Jurkat, Clone E6-1 (cell line): ENCODE results near the gene UBASH3A.

Experiments used
- DNase-seq: peaks from one replicate; pipeline ENCODE4 v3.0.0-alpha.2; 2011; ENCODE audit warnings: low read depth, low spot score
- H3K4me3 ChIP-seq: 2 replicates; pipeline ENCODE4 v1.5.1; 2011; ENCODE audit warnings: mild to moderate bottlenecking, low read length, control low read depth, moderate library complexity

UBASH3A gene

DNA sequence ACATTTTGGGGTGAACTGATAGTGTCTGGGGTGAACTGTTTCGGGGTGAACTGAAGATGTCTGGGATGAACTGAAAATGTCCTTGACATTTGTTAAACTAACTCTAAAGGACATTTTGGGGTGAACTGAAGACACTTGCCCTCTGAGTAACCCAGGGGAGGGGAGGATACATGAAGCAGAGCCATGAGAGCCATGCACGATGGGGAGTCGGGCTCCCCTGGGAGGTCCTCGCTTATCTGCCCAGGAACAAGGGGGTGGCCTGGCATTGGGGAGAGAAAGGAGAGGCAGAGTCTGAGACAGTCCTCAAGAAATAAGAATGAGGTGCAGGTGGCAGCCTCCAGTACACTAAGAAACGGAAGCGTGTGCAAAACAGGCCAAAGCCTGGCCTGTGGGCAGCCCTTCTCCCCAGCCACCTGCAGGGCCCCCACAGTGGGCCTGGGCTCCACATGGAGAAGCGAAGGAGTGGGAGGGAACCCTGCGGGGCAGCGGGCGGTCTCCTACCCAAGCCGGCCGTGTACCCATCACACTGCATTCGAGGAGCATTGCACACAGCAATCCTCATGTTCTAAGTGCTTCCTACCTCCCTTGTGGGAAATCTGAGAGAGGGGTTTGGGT is 68.1 kb downstream of the UBASH3A start:
- DNase-seq: no peak
- H3K4me3 ChIP-seq: no peak overlapping the region

DNA sequence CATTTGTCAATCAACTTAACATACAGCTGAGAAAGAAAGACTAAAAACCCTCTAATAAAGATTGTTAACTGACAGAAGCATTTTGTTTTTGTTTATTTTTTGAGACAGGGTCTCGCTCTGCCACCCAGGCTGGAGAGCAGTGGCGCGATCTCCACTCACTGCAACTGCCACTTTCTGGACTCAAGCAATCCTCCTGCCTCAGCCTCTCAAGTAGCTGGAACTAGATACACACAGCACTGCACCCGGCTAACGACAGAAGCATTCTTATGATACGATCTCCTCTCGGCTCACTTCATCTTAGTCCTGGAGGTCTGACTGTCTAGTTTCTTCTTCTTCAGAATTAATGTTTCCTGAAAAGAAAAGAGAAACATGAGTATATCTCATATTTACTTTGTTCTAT is 68.8 kb downstream of the UBASH3A start:
- DNase-seq: no peak
- no peak overlapping the region for H3K4me3 ChIP-seq

- DNase-seq: no peak
- H3K4me3 ChIP-seq: no peak overlapping the region
These were observed 69.9 kb downstream of the UBASH3A start for GRCh38 chr21:42473498-42474042.

GRCh38 chr21:42474043-42474831 is 70.5 kb downstream of the UBASH3A start:
- DNase-seq: no peak
- no peak overlapping the region for H3K4me3 ChIP-seq

DNA sequence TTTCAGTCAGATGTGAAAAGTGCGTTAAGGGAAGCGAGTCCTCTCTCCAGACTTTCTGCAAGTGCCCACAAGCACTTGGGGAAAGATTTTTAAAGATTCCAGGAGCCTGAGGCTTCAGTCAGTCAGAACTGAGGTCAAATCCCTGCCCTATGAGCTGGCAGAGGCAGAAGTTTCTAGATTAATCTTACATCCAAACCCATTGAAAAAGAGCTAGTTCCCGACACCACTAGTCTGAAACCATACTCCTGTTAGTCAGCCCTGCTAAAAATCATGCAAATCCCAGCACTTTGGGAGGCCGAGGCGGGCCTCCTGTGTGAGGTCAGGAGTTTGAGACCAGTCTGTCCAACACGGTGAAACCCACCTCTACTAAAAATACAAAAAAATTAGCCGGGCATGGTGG is 71.3 kb downstream of the UBASH3A start:
- no peak for DNase-seq
- no peak overlapping the region for H3K4me3 ChIP-seq

- no peak overlapping the region for H3K4me3 ChIP-seq
- DNase-seq: no peak
These were observed 72.1 kb downstream of the UBASH3A start for GRCh38 chr21:42475526-42476387.

DNA sequence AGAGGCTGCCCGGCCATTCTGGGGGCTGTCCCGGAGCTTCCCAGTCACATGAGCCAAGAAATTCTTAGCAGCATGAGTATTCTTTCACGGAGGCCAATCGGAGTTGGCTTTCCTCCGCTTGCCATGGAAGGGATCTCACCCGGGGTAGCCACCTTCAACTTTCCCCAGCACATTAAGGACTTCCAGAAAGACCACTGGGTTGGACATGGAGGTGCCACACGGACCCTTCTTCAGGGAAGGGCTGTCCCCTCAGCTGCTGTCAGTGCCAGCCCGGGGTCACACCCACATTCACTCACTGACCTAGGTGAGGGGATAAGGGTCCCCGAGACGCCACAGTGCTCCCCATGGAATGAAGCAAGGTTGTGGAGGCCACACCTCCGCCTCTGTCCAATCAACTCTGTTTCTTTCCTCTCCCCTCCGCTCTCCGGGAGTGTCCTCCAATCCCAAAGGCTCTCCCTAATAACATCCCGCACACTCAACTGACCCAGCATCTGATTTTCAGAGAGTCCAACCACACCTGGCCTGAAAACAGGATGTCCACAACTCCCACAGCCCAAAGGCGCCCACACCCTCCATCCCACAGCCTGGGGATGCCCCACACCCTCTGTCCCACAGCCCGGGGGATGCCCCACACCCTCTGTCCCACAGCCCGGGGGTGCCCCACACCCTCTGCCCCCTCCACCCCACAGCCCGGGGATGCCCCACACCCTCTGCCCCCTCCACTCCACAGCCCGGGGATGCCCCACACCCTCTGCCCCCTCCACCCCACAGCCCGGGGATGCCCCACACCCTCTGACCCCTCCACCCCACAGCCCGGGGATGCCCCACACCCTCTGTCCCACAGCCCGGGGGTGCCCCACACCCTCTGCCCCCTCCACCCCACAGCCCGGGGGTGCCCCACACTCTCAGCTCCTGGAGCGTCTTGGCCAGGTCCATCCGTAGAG is 73.0 kb downstream of the UBASH3A start:
- H3K4me3 ChIP-seq: no peak overlapping the region
- DNase-seq: no peak

- DNase-seq: no peak
- no peak overlapping the region for H3K4me3 ChIP-seq
These were observed 74.8 kb downstream of the UBASH3A start for GRCh38 chr21:42478504-42478903.

DNA sequence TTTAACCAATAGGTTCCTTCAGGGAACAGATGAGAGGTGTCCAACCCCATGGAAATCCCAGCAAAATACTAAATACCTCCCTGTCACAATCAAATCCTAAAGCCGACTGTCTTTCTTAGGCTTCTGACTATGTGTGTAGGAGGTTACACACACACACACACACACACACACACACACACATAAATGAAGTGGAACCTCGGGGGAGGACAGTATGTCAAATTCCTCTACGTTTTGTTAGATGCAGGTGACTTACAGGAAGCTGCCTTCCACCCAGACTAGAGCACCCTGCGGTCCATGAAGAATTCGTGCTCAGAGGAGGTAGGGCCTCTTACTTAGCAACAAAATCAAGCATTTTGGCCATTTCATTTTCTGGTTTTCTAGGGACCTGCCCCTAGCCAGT is 75.9 kb downstream of the UBASH3A start:
- no peak overlapping the region for H3K4me3 ChIP-seq
- DNase-seq: no peak

GRCh38 chr21:42480736-42481135 is 77.0 kb downstream of the UBASH3A start:
- H3K4me3 ChIP-seq: no peak overlapping the region
- DNase-seq: no peak

- DNase-seq: no peak
- H3K4me3 ChIP-seq: no peak overlapping the region
These were observed 77.5 kb downstream of the UBASH3A start for GRCh38 chr21:42481169-42481568.

- DNase-seq: no peak
- no peak overlapping the region for H3K4me3 ChIP-seq
These were observed 81.3 kb downstream of the UBASH3A start for GRCh38 chr21:42484966-42485365.

DNA sequence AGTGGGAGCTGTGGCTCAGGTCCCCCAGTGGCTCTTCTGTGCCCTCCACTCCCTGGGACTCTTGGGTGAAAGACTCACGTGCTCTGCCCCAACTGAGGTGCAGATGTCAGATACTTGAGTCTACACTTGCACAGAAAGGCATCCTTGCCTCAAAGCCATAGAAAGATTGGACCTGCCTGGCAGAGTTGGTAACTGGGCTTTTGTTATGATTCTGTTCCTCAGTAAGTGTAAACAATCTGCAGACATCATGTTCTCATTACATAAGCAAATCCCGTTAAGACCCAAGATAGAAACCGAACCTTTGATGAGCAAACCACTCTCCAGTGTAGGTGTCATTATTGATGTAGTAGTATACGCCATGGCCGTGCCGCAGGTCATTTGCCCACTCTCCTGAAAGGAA is 82.4 kb downstream of the UBASH3A start:
- H3K4me3 ChIP-seq: no peak overlapping the region
- no peak for DNase-seq

DNA sequence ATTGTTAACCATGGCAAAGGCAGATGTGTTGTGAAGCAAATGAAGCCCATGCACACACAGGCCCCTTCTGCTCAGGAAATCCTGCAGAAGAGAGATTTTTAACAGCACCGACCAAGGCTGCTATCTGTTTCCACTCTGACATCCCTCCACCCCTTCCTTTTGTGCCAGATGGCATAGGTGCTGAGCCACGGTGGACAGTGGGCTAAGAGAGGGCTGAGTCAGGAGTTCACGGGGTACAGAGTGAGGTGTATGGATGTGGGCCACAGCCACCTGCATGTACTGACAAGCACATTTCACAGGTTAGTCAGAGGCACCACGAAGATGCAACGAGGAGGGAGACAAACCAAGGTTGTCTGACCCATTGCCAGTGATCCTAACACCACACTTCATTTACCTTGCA is 82.8 kb downstream of the UBASH3A start:
- no peak for DNase-seq
- H3K4me3 ChIP-seq: no peak overlapping the region

DNA sequence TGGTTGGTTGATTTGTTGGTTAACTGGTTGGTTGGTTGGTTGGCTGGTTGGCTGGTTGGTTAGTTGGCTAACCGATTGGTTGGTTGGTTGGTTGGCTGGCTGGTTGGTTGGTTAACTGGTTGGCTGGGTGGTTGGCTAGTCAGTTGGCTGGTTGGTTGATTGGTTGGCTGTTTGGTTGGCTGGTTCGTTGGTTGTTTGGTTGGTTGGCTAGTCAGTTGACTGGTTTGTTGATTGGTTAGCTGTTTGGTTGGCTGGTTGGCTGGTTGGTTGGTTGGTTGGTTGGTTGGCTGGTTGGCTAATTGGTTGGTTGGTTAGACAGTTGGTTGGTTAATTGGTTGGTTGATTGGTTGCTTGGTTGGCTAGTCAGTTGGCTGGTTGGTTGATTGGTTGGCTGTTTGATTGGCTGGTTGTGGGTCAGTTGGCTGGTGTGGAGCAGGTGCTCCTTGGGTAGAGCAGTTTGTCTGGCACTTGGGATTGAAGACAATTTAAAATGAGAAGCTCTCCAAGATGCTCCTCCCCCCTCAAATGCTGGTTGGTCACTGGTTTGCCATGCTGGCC is 85.4 kb downstream of the UBASH3A start:
- no peak overlapping the region for H3K4me3 ChIP-seq
- no peak for DNase-seq

- DNase-seq: no peak
- no peak overlapping the region for H3K4me3 ChIP-seq
These were observed 86.3 kb downstream of the UBASH3A start for GRCh38 chr21:42489991-42490390.

- no peak for DNase-seq
- H3K4me3 ChIP-seq: no peak overlapping the region
These were observed 87.0 kb downstream of the UBASH3A start for GRCh38 chr21:42490720-42491119.

- no peak overlapping the region for H3K4me3 ChIP-seq
- no peak for DNase-seq
These were observed 87.6 kb downstream of the UBASH3A start for GRCh38 chr21:42491328-42491727.
